H1 (cell line): ENCODE measurements around the gene BBS9. TPM values are rescaled to one million over a fixed set of nuclear protein-coding genes. Genes with fewer than 3 reads are reported as not detected.

ENCODE experiments used
- CTCF ChIA-PET: fragments of 300-600 bp; sonication (Branson Sonifier 250); formaldehyde crosslinking; loops from one replicate; lab custom pipeline; 2021; ENCODE audit not compliant: partially characterized antibody; lab: Charles Lee
- POLR2A ChIA-PET: fragments of 300-600 bp; sonication (Branson Sonifier 250); formaldehyde crosslinking; loops from one replicate; lab custom pipeline; 2021; ENCODE audit warnings: inconsistent platforms; ENCODE audit not compliant: partially characterized antibody; lab: Charles Lee
- DNase-seq, 2 experiments: peaks; one replicate each; pipeline versions ENCODE4 v3.0.0 to v3.0.0-alpha.2; 2010 to 2022; ENCODE audit warnings: low spot score in 2 of 2, low read depth in 1 of 2, mixed read lengths in 1 of 2
- FAIRE-seq: peaks from 2 replicates; lab custom pipeline; 2011; peaks lifted over from hg19 to GRCh38; lab: Jason Lieb, UNC
- H2AFZ ChIP-seq: 2 replicates; pipeline ENCODE4 v1.8.1; 2012; ENCODE audit warnings: low read length, inconsistent platforms
- H2AK5ac ChIP-seq: 2 replicates; pipeline ENCODE4 v1.6.1; 2013; ENCODE audit warnings: low read depth, low read length
- H2BK120ac ChIP-seq: replicated peaks from 2 replicates; pipeline ENCODE3; 2013; ENCODE audit warnings: low read depth, low read length, inconsistent platforms
- H2BK12ac ChIP-seq: 2 replicates; pipeline ENCODE4 v1.6.1; 2013; ENCODE audit warnings: low read depth, low read length
- H2BK15ac ChIP-seq: 2 replicates; pipeline ENCODE4 v1.6.1; 2013; ENCODE audit warnings: low read length
- H2BK20ac ChIP-seq: 2 replicates; pipeline ENCODE4 v1.6.1; 2013; ENCODE audit warnings: low read length
- H2BK5ac ChIP-seq: 2 replicates; pipeline ENCODE4 v1.6.1; 2013; ENCODE audit warnings: low read depth, low read length
- H3K14ac ChIP-seq: 2 replicates; pipeline ENCODE4 v1.6.1; 2013; ENCODE audit warnings: inconsistent platforms; ENCODE audit not compliant: insufficient read length
- H3K18ac ChIP-seq: 2 replicates; pipeline ENCODE4 v1.6.1; 2013; ENCODE audit warnings: low read length; ENCODE audit errors: extremely low read depth
- H3K23ac ChIP-seq: 2 replicates; pipeline ENCODE4 v1.6.1; 2013; ENCODE audit warnings: inconsistent platforms; ENCODE audit not compliant: insufficient read length
- H3K23me2 ChIP-seq: 2 replicates; pipeline ENCODE4 v1.6.1; 2013; ENCODE audit warnings: low read depth, low read length
- H3K27ac ChIP-seq: 2 replicates; pipeline ENCODE4 v1.6.1; 2011; ENCODE audit warnings: low read depth, low read length, inconsistent platforms
- H3K27me3 ChIP-seq, 4 experiments: replicated peaks in 1 of 4; 1 replicate in 1 of 4; 2 replicates in 3 of 4; pipeline versions ENCODE4 v1.6.1 to v1.8.1; 2011 to 2013; ENCODE audit warnings: low read length in 3 of 4, mild to moderate bottlenecking in 3 of 4, inconsistent platforms in 2 of 4, mixed read lengths in 2 of 4, moderate library complexity in 1 of 4; ENCODE audit not compliant: control insufficient read depth in 3 of 4, insufficient read depth in 3 of 4; ENCODE audit errors: extremely low read depth in 1 of 4
- H3K36me3 ChIP-seq, 4 experiments: 2 replicates each; pipeline versions ENCODE4 v1.6.1 to v1.8.1; 2011 to 2013; ENCODE audit warnings: mild to moderate bottlenecking in 4 of 4, low read length in 3 of 4, moderate library complexity in 2 of 4, control low read depth in 1 of 4, inconsistent platforms in 1 of 4; ENCODE audit not compliant: insufficient read depth in 4 of 4, control insufficient read depth in 2 of 4
- H3K4ac ChIP-seq: replicated peaks from 2 replicates; pipeline ENCODE3; 2013; ENCODE audit warnings: low read length, low read depth, mixed read lengths, inconsistent platforms; ENCODE audit not compliant: insufficient read length
- H3K4me1 ChIP-seq, 4 experiments: replicated peaks in 1 of 4; 1 replicate in 1 of 4; 2 replicates in 3 of 4; pipeline versions ENCODE4 v1.6.1 to v1.8.1; 2011 to 2013; ENCODE audit warnings: low read length in 3 of 4, inconsistent platforms in 2 of 4, mixed read lengths in 1 of 4; ENCODE audit not compliant: insufficient read depth in 4 of 4, control insufficient read depth in 3 of 4
- H3K4me2 ChIP-seq, 2 experiments: 2 replicates each; pipeline versions ENCODE4 v1.6.1 to v1.8.1; 2011 to 2013; ENCODE audit warnings: low read depth in 2 of 2, low read length in 2 of 2, control low read depth in 1 of 2, inconsistent platforms in 1 of 2, mild to moderate bottlenecking in 1 of 2; ENCODE audit not compliant: insufficient read depth in 1 of 2
- H3K4me3 ChIP-seq, 4 experiments: fragments of 200-600, 300-600 bp in 1 of 4; sonication (generic), shearing (Covaris generic), sonication (Bioruptor Twin) in 1 of 4; 2 replicates each; pipeline versions ENCODE4 v1.5.1 to v1.8.1; 2011 to 2016; ENCODE audit warnings: low read length in 4 of 4, low read depth in 3 of 4, control low read depth in 2 of 4, inconsistent platforms in 2 of 4, mild to moderate bottlenecking in 2 of 4, mixed read lengths in 1 of 4, moderate library complexity in 1 of 4; ENCODE audit not compliant: insufficient read depth in 2 of 4; ENCODE audit errors: extremely low read depth in 1 of 4
- H3K56ac ChIP-seq: replicated peaks from 2 replicates; pipeline ENCODE3; 2013; ENCODE audit warnings: low read depth, mild to moderate bottlenecking, mixed read lengths, low read length, inconsistent platforms; ENCODE audit not compliant: insufficient read length
- H3K79me1 ChIP-seq: 2 replicates; pipeline ENCODE4 v1.6.1; 2013; ENCODE audit warnings: low read depth, low read length, control low read depth
- H3K79me2 ChIP-seq, 2 experiments: 2 replicates each; pipeline versions ENCODE4 v1.6.1 to v1.8.1; 2012 to 2013; ENCODE audit warnings: low read length in 2 of 2, mild to moderate bottlenecking in 2 of 2, inconsistent platforms in 1 of 2; ENCODE audit not compliant: insufficient read depth in 2 of 2, control insufficient read depth in 1 of 2
- H3K9ac ChIP-seq, 4 experiments: replicated peaks in 1 of 4; 1 replicate in 1 of 4; 2 replicates in 3 of 4; pipeline versions ENCODE4 v1.6.1 to v1.8.1; 2011 to 2013; ENCODE audit warnings: low read depth in 3 of 4, low read length in 3 of 4, control low read depth in 2 of 4, mild to moderate bottlenecking in 2 of 4, moderate library complexity in 2 of 4, inconsistent platforms in 1 of 4; ENCODE audit errors: extremely low read depth in 1 of 4
- H3K9me3 ChIP-seq, 2 experiments: 2 replicates each; pipeline versions ENCODE4 v1.6.1 to v1.8.1; 2012 to 2013; ENCODE audit warnings: mild to moderate bottlenecking in 2 of 2, moderate library complexity in 2 of 2, control low read depth in 1 of 2, inconsistent platforms in 1 of 2, low read depth in 1 of 2, low read length in 1 of 2, mixed read lengths in 1 of 2; ENCODE audit not compliant: insufficient read depth in 2 of 2
- H4K20me1 ChIP-seq, 2 experiments: replicated peaks in 1 of 2; 2 replicates each; pipeline versions ENCODE3 to v1.8.1; 2011 to 2013; ENCODE audit warnings: inconsistent platforms in 2 of 2, low read length in 2 of 2, mild to moderate bottlenecking in 1 of 2; ENCODE audit not compliant: insufficient read depth in 2 of 2, control insufficient read depth in 1 of 2
- H4K5ac ChIP-seq: 2 replicates; pipeline ENCODE4 v1.6.1; 2013; ENCODE audit warnings: low read length, low read depth, mixed read lengths, inconsistent platforms; ENCODE audit not compliant: insufficient read length
- H4K8ac ChIP-seq: 2 replicates; pipeline ENCODE4 v1.8.0; 2013; ENCODE audit warnings: mild to moderate bottlenecking, moderate library complexity, low read length, inconsistent platforms; ENCODE audit not compliant: insufficient read depth; ENCODE audit errors: extremely low read depth
- H4K91ac ChIP-seq: replicated peaks from 2 replicates; pipeline ENCODE3; 2013; ENCODE audit warnings: low read length, mixed read lengths, inconsistent platforms; ENCODE audit not compliant: insufficient read length
- ATF3 ChIP-seq: IDR thresholded peaks from 2 replicates; pipeline ENCODE4 v1.6.1; 2011; ENCODE audit warnings: low read depth, mild to moderate bottlenecking, low read length; ENCODE audit not compliant: insufficient read depth
- BCL11A ChIP-seq, 2 experiments: IDR thresholded peaks; one replicate each; pipeline ENCODE4 v1.6.1; 2011; ENCODE audit warnings: low read depth in 2 of 2, low read length in 2 of 2, mild to moderate bottlenecking in 2 of 2
- BRCA1 ChIP-seq: IDR thresholded peaks from 2 replicates; pipeline ENCODE4 v1.6.1; 2012; ENCODE audit warnings: low read depth, low read length, improper control_type of control experiment
- CBX8 ChIP-seq: fragments of 300-800, 300-1000 bp; sonication (generic); IDR thresholded peaks from 2 replicates; pipeline ENCODE4 v1.7.1; 2016; ENCODE audit warnings: low read depth, low read length, borderline replicate concordance
- GABPA ChIP-seq: IDR thresholded peaks from 2 replicates; pipeline ENCODE4 v1.6.1; 2011; ENCODE audit warnings: mild to moderate bottlenecking, low read length, moderate library complexity, borderline replicate concordance; ENCODE audit not compliant: insufficient read depth
- KDM1A ChIP-seq: fragments of 200-600, 300-600 bp; sonication (generic); IDR thresholded peaks from 2 replicates; pipeline ENCODE4 v1.7.1; 2016; ENCODE audit warnings: mild to moderate bottlenecking, low read length, borderline replicate concordance
- MAX ChIP-seq: IDR thresholded peaks from 2 replicates; pipeline ENCODE4 v1.6.1; 2012; ENCODE audit warnings: inconsistent platforms
- POU5F1 ChIP-seq: IDR thresholded peaks from 2 replicates; pipeline ENCODE4 v1.6.1; 2011; ENCODE audit warnings: low read depth, mild to moderate bottlenecking, low read length, moderate library complexity
- RNF2 ChIP-seq: fragments of 200-900, 300-1000 bp; sonication (generic); IDR thresholded peaks from 2 replicates; pipeline ENCODE4 v1.7.1; 2016; ENCODE audit warnings: borderline replicate concordance, low read depth, mild to moderate bottlenecking, antibody characterized with exemption, low read length; ENCODE audit not compliant: poor library complexity, severe bottlenecking; ENCODE audit errors: missing control alignments
- SIX5 ChIP-seq: IDR thresholded peaks from 2 replicates; pipeline ENCODE4 v1.6.1; 2011; ENCODE audit warnings: mild to moderate bottlenecking, low read depth, low read length
- SP1 ChIP-seq: IDR thresholded peaks from 2 replicates; pipeline ENCODE4 v1.6.1; 2011; ENCODE audit warnings: low read depth, low read length
- SP2 ChIP-seq: IDR thresholded peaks from 2 replicates; pipeline ENCODE4 v1.6.1; 2012; ENCODE audit warnings: mild to moderate bottlenecking, low read length, inconsistent platforms
- YY1 ChIP-seq: IDR thresholded peaks from 2 replicates; pipeline ENCODE4 v1.6.1; 2011; ENCODE audit warnings: low read depth, mild to moderate bottlenecking, low read length
- whole genome bisulfite sequencing, 2 experiments: shearing (Covaris generic) in 1 of 2; methylation state at CpG; one replicate each; pipeline versions ENCODE4 v1.1.6 to v1.1.7; 2013 to 2015; ENCODE audit warnings: low lambda C conversion rate in 2 of 2, mixed read lengths in 2 of 2, inconsistent platforms in 1 of 2, low coverage in 1 of 2, missing lambda C conversion rate in 1 of 2; ENCODE audit not compliant: insufficient replicate concordance in 2 of 2, insufficient coverage in 1 of 2, insufficient read length in 1 of 2; ENCODE audit errors: extremely low coverage in 1 of 2, missing lambda C conversion rate in 1 of 2; 5-methylcytosine and 5-hydroxymethylcytosine counted together
- polyA plus RNA-seq, 7 experiments: library from polyadenylated mRNA; depleted of rRNA in 3 of 7; stranded (reverse) in 5 of 7; unstranded in 2 of 7; fragments of >200 nt in 5 of 7; fragments of 200-250 nt in 2 of 7; gene quantifications; 1 replicate in 5 of 7; 2 replicates in 1 of 7; 4 replicates in 1 of 7; pipeline versions ENCODE4 v1.2.1 to v1.2.3, GENCODE V29; 2011 to 2013; ENCODE audit warnings: missing spikeins in 2 of 7, mixed read lengths in 2 of 7
- total RNA-seq: library from RNA; stranded (reverse); fragmentation: NEBNext Ultra II Directional; extraction: Animal tissue kit (Norgen Biotek cat#: 25700); gene quantifications from 2 replicates; pipeline ENCODE4 v1.2.1, GENCODE V29; 2021

The BBS9 gene
- total and polyA plus RNA-seq, 2 of the 8 experiments (the other 6 are each of a cell fraction or from before 2014, with no cell fraction given): 22.3 to 37.0 TPM

- no peak overlapping the region for H4K8ac ChIP-seq
- no peaks in the 10 kb centered on the region for H3K4me1 ChIP-seq
- no peaks in the 10 kb centered on the region for H3K79me2 ChIP-seq
- CTCF ChIA-PET: interaction anchor here (1.0 kb wide), 1 partner anchor 28 kb away, joined by 3 read pairs; no protein-coding TSS in a partner anchor
- H2BK120ac ChIP-seq: no peak overlapping the region
- FAIRE-seq (no peak), DNase-seq (no peak)
- no peak overlapping the region for H4K5ac ChIP-seq
- no peak overlapping the region for H3K4me2 ChIP-seq
- no peak overlapping the region for H3K9ac ChIP-seq
- H2AK5ac ChIP-seq: no peak overlapping the region
- 88% methylated on average over 2 of the region's 2 CpGs; no CpG with 5 or more reads in 1 of the 2 experiments for WGBS, 2 experiments
- no peaks in the 10 kb centered on the region for H3K36me3 ChIP-seq
- no peak overlapping the region for H2AFZ ChIP-seq
- no peak overlapping the region for H2BK15ac ChIP-seq
- POLR2A ChIA-PET: no interaction called here
- H3K23me2 ChIP-seq: no peaks in the 10 kb centered on the region
- H2BK20ac ChIP-seq: no peak overlapping the region
- TF ChIP-seq ATF3 (no peak), POU5F1 (no peak), SP1 (no peak), KDM1A (no peak), MAX (no peak), YY1 (no peak), BRCA1 (no peak), SIX5 (no peak), GABPA (no peak), SP2 (no peak), BCL11A (IDR thresholded peaks at IDR 0.05; ENCODE audit: low read depth in 2 of 2, low read length in 2 of 2) (no peak), CBX8 (no peak), RNF2 (no peak)
- no peaks in the 10 kb centered on the region for H3K9me3 ChIP-seq
- no peak overlapping the region for H2BK12ac ChIP-seq
- H4K91ac ChIP-seq: no peak overlapping the region
- H3K4me3 ChIP-seq: no peak overlapping the region
- H3K14ac ChIP-seq: no peak overlapping the region
- H3K79me1 ChIP-seq: no peaks in the 10 kb centered on the region
- H3K18ac ChIP-seq: no peak overlapping the region
- no peaks in the 10 kb centered on the region for H3K27me3 ChIP-seq
- H3K4ac ChIP-seq: no peak overlapping the region
- H4K20me1 ChIP-seq: no peaks in the 10 kb centered on the region
- H3K56ac ChIP-seq: no peak overlapping the region
- no peak overlapping the region for H3K27ac ChIP-seq
- no peak overlapping the region for H2BK5ac ChIP-seq
- H3K23ac ChIP-seq: no peak overlapping the region
These were observed 302.2 kb downstream of the BBS9 start for GRCh38 chr7:33431543-33431942.
